Stimulated activated CD8-positive, alpha-beta memory T cell treated with anti-CD3 and anti-CD28 coated beads, Interleukin-4, amount 100 ng/mL, for 4 hours (primary cell): ENCODE data around the gene HIPK1.
"Not testable (repeated sequence)": the region's sequence is repeated elsewhere in the genome, so short reads cannot be mapped to it uniquely, and the experiment has no call there.

Source experiments
- DNase-seq, 2 donors: peaks; one replicate each; pipeline ENCODE4 v3.0.0-alpha.2; 2020; ENCODE audit warnings: low read depth in 2 of 2, low spot score in 1 of 2

The HIPK1 gene

DNA sequence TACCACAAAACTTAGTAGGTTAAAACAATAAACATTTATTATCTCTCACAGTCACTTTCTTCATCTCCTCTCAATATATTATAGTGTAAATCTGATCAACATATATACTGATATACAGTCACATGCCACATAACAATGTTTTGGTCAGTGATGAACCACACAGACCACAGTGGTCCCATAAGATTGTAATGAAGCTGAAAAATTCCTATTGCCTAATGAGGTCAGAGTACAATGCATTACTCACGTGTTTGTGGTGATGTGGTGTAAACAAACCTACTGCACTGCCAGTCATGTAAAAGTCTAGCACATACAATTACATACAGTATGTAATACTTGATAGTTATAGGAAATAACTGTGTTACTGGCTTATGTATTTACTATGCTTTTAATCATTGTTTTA lies 80.3 kb downstream of the HIPK1 start:
- no peak for DNase-seq

DNA sequence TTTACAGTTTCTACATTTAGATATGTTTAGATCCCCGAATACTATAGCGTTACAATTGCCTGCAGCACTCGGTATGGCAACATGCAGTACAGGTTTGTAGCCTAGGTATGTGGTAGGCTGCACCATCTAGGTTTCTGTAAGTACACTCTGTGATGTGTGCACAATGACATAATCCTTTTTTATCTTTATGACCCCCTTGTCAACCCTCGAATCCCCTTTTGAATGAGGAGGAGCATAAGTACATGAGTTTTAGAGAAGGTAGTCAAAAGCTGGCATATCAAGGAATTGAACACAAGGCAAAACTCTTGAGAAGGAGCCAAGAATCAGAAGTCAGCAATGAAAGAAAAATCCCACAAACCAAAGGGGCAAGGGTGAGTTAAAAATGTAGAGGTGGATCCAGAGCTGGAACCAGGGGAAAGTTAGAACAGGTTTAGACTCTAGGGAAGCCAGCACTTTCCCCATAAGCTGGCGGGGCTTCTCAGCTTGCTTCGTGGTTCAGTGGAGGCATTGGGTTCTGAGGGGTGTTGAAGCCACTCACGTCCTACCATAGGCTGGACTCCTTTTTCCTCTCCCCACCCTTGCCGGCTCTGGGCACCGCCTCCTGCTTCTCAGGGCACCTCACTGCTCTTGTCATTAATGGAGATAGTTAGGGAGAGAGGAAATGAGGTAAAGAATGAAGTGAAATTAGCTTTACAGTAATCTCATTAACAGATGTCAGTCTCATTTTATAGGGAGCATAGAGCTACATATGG lies 81.5 kb downstream of the HIPK1 start:
- DNase-seq = no peak

GRCh38 chr1:114011796-114012195 lies 82.7 kb downstream of the HIPK1 start:
- DNase-seq = no peak

DNA sequence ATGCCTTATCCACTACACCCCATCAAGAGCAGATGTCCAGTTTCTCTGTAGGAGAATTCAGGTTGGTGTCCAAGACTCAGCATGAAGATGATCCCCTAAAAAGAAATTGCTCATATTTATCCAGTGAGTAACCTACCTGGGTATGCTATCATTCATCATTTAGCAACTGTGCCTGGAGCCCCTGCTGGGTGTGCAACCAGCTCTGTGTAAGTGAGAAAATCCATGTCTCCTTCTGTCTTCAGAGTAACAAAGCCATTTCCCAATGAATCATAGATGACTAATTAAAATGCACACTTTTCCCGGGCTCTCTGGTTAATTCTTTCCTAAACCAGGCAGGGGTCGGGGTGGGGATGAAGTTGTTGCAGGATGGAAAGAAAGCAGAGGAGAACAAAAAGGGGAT lies 86.0 kb downstream of the HIPK1 start:
- no peak for DNase-seq

DNA sequence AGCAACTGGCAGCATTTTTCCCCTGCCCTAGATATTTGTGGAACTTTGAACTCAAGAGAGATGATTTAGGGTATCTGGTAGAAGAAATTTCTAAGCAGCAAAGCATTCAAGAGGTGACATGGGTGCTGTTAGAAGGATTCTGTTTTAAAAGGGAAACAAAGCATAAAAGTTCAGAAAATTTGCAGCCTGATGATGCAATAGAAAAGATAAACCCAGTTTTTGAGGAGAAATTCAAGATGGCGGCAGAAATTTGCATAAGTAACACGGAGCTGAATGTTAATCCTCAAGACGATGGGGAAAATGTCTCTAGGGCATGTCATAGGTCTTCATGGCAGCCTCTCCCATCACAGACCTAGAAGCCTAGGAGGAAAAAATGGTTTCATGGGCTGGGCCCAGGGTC lies 90.6 kb downstream of the HIPK1 start:
- not testable (repeated sequence) for DNase-seq

DNA sequence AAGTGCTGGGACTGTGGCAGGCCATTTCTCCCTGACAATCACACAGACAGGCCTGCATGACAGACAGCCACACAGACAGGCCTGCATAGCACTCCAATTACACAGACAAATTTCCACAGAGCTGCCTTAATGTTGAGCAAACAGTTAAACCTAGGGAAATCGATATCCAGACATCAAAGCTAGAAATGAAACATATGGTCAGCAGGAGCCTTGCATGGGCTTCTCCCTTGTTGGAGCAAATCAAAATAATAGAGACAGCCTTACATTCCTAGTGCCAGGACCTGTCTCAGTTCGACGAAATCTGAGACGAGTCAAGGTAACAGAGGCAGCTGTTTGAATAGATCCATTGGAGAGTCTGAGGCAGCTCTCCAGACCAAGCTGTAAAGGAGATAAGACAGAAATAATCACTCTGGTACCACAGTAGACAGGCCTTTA lies 92.6 kb downstream of the HIPK1 start:
- no peak for DNase-seq

GRCh38 chr1:114022877-114023276 lies 93.8 kb downstream of the HIPK1 start:
- no peak for DNase-seq

GRCh38 chr1:114023377-114023776 lies 94.3 kb downstream of the HIPK1 start:
- DNase-seq = no peak

DNA sequence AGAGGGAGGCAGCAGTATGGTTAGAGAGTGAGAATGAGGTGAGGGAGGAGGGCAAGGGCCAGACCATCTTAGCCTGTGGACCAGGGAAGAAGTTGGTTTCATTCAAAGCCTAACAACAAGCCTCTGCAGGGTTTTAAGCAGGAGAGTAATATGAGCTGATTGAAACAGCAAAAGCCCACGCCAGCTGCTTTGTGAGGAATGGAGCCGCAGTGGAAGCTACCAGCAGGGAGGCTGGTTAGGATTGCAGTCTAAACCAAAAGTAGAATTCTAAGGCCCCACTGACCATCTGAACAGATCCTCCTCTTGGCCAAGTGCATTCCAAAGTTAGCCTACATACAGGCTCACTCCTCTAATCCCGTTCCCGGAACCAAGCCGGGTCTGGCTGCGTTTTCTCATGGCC lies 94.9 kb downstream of the HIPK1 start:
- no peak for DNase-seq

GRCh38 chr1:114025609-114026401 lies 96.7 kb downstream of the HIPK1 start:
- no peak for DNase-seq

- no peak for DNase-seq
Observed at GRCh38 chr1:114026797-114027196, 97.7 kb downstream of the HIPK1 start.
